IMR-90 (cell line): ENCODE data around the gene RBM45. TPM values are rescaled to one million over a fixed set of nuclear protein-coding genes. Genes with fewer than 3 reads are reported as not detected.

Experiments used
- ATAC-seq: fragments of 200-7000 bp; cut with Tn5 transposase; 2 replicates; pipeline ENCODE4 v1.9.1; 2020; ENCODE audit warnings: low read depth, mild to moderate bottlenecking, moderate library complexity
- BruUV-seq: library from RNA; stranded (reverse); fragments of 400-500 nt; replicated peaks from 2 replicates; lab custom pipeline; 2021; lab: Mats Ljungman, UMichigan
- CTCF ChIA-PET: fragments of 300-600 bp; formaldehyde crosslinking; extraction: SDS; loops from one replicate; lab custom pipeline; 2021; ENCODE audit warnings: antibody characterized with exemption; lab: Yijun Ruan, JAX
- POLR2A ChIA-PET: fragments of 300-600 bp; sonication (Branson Sonifier 250); formaldehyde crosslinking; loops from one replicate; lab custom pipeline; 2022; ENCODE audit warnings: antibody characterized with exemption; ENCODE audit not compliant: unreplicated experiment; lab: Charles Lee
- DNase-seq: peaks from one replicate; pipeline ENCODE4 v3.0.0; 2013
- H2AFZ ChIP-seq: replicated peaks from 2 replicates; pipeline ENCODE3; 2013; ENCODE audit warnings: low read length, mild to moderate bottlenecking; ENCODE audit not compliant: poor library complexity
- H2AK5ac ChIP-seq: 2 replicates; pipeline ENCODE4 v1.6.1; 2013; ENCODE audit warnings: low read depth, low read length, inconsistent platforms
- H2AK9ac ChIP-seq: replicated peaks from 2 replicates; pipeline ENCODE3; 2013; ENCODE audit warnings: mild to moderate bottlenecking, low read depth, low read length, moderate library complexity; ENCODE audit not compliant: poor library complexity
- H2BK120ac ChIP-seq: 2 replicates; pipeline ENCODE4 v1.6.1; 2013; ENCODE audit warnings: low read depth, low read length, inconsistent platforms
- H2BK15ac ChIP-seq: 3 replicates; pipeline ENCODE4 v1.6.1; 2013; ENCODE audit warnings: low read depth, low read length, inconsistent platforms
- H2BK20ac ChIP-seq: 2 replicates; pipeline ENCODE4 v1.6.1; 2013; ENCODE audit warnings: low read depth, mild to moderate bottlenecking, inconsistent platforms, low read length, moderate library complexity
- H2BK5ac ChIP-seq: 2 replicates; pipeline ENCODE4 v1.6.1; 2013; ENCODE audit warnings: mild to moderate bottlenecking, low read depth, low read length, inconsistent platforms; ENCODE audit not compliant: poor library complexity, severe bottlenecking
- H3K14ac ChIP-seq: replicated peaks from 2 replicates; pipeline ENCODE4 v1.6.1; 2013; ENCODE audit warnings: low read depth, low read length, inconsistent platforms
- H3K18ac ChIP-seq: 2 replicates; pipeline ENCODE4 v1.6.1; 2013; ENCODE audit warnings: low read depth, low read length, control low read depth
- H3K23ac ChIP-seq: 2 replicates; pipeline ENCODE4 v1.6.1; 2013; ENCODE audit warnings: low read depth, low read length, inconsistent platforms
- H3K27ac ChIP-seq: 2 replicates; pipeline ENCODE4 v1.5.1; 2013; ENCODE audit warnings: mild to moderate bottlenecking, control low read depth, low read length; ENCODE audit not compliant: insufficient read depth
- H3K27me3 ChIP-seq: 2 replicates; pipeline ENCODE4 v1.6.1; 2013; ENCODE audit warnings: low read length; ENCODE audit not compliant: control insufficient read depth, insufficient read depth
- H3K36me3 ChIP-seq: 2 replicates; pipeline ENCODE4 v1.6.1; 2013; ENCODE audit warnings: low read length, mixed read lengths; ENCODE audit not compliant: control insufficient read depth, insufficient read depth
- H3K4ac ChIP-seq: 2 replicates; pipeline ENCODE4 v1.6.1; 2013; ENCODE audit warnings: low read depth, low read length, inconsistent platforms
- H3K4me1 ChIP-seq: 2 replicates; pipeline ENCODE4 v1.6.1; 2013; ENCODE audit warnings: low read length, mixed read lengths; ENCODE audit not compliant: control insufficient read depth, insufficient read depth
- H3K4me2 ChIP-seq: 2 replicates; pipeline ENCODE4 v1.6.1; 2013; ENCODE audit warnings: low read depth, mild to moderate bottlenecking, control low read depth, low read length, moderate library complexity
- H3K4me3 ChIP-seq: 2 replicates; pipeline ENCODE4 v1.5.1; 2013; ENCODE audit warnings: low read depth, mild to moderate bottlenecking, control low read depth, low read length, moderate library complexity; ENCODE audit not compliant: insufficient read depth
- H3K56ac ChIP-seq: 2 replicates; pipeline ENCODE4 v1.6.1; 2013; ENCODE audit warnings: low read length, inconsistent platforms; ENCODE audit not compliant: insufficient read depth; ENCODE audit errors: extremely low read depth
- H3K79me1 ChIP-seq, 2 experiments: 2 replicates each; pipeline ENCODE4 v1.6.1; 2013; ENCODE audit warnings: low read length in 2 of 2, inconsistent platforms in 1 of 2, low read depth in 1 of 2
- H3K9ac ChIP-seq: 2 replicates; pipeline ENCODE4 v1.6.1; 2013; ENCODE audit warnings: low read depth, low read length, control low read depth
- H3K9me1 ChIP-seq: 2 replicates; pipeline ENCODE4 v1.6.1; 2013; ENCODE audit warnings: low read length, inconsistent platforms; ENCODE audit not compliant: insufficient read depth
- H3K9me3 ChIP-seq: 2 replicates; pipeline ENCODE4 v1.6.1; 2013; ENCODE audit warnings: low read length; ENCODE audit not compliant: control insufficient read depth, insufficient read depth
- H4K20me1 ChIP-seq: 2 replicates; pipeline ENCODE4 v1.6.1; 2013; ENCODE audit warnings: low read length, inconsistent platforms; ENCODE audit not compliant: insufficient read depth
- H4K5ac ChIP-seq: 2 replicates; pipeline ENCODE4 v1.6.1; 2013; ENCODE audit warnings: mild to moderate bottlenecking, low read depth, low read length, control low read depth
- H4K8ac ChIP-seq, 2 experiments: 2 replicates each; pipeline ENCODE4 v1.6.1; 2013; ENCODE audit warnings: low read depth in 2 of 2, low read length in 2 of 2, control low read depth in 1 of 2, inconsistent platforms in 1 of 2
- H4K91ac ChIP-seq: 2 replicates; pipeline ENCODE4 v1.6.1; 2013; ENCODE audit warnings: low read depth, low read length, inconsistent platforms; ENCODE audit not compliant: insufficient read depth
- MXI1 ChIP-seq: IDR thresholded peaks from 2 replicates; pipeline ENCODE4 v1.6.1; 2012; ENCODE audit warnings: low read depth, mild to moderate bottlenecking, low read length, moderate library complexity, borderline replicate concordance
- NFE2L2 ChIP-seq: fragments of 150-350 bp; IDR thresholded peaks from 2 replicates; pipeline ENCODE4 v1.6.1; 2016; ENCODE audit warnings: low read depth, mild to moderate bottlenecking, low read length
- WGBS, 2 experiments: methylation state at CpG; one replicate each; pipeline versions ENCODE4 v1.1.5 to v1.1.7; 2013; ENCODE audit warnings: missing lambda C conversion rate in 2 of 2; ENCODE audit not compliant: insufficient read length in 1 of 2; ENCODE audit errors: extremely low coverage in 2 of 2; 5-methylcytosine and 5-hydroxymethylcytosine counted together
- dilution Hi-C: fragments of 300-500 bp; cut with HindIII; formaldehyde crosslinking; loops from one replicate; pipeline ENCODE4 v1.14.3; 2018; ENCODE audit warnings: low sequenced_read_pairs; ENCODE audit not compliant: unreplicated experiment
- in situ Hi-C: fragments of 300-500 bp; cut with MboI; formaldehyde crosslinking; loops from 3 replicates; pipeline ENCODE4 v1.14.3; 2019; ENCODE audit warnings: low sequenced_read_pairs, inconsistent platforms, mixed read lengths
- intact Hi-C: fragments of 100-400 bp; cut with micrococcal nuclease; formaldehyde crosslinking; loops from 2 replicates; pipeline ENCODE4 v1.10.0; 2022
- polyA plus RNA-seq, 3 experiments: library from polyadenylated mRNA; depleted of rRNA; stranded (reverse); fragments of >200 nt; gene quantifications; 2 replicates each; pipeline ENCODE4 v1.2.3, GENCODE V29; 2012; ENCODE audit warnings: low replicate concordance in 1 of 3
- total RNA-seq: library from RNA; depleted of rRNA; stranded (reverse); fragments of >200 nt; gene quantifications from 2 replicates; pipeline ENCODE4 v1.2.3, GENCODE V29; 2012
- TF ChIP-seq, protein P1 (sequence below): fragments of 150-350 bp; IDR thresholded peaks from 2 replicates; pipeline ENCODE4 v1.6.1; 2016; ENCODE audit warnings: low read depth, mild to moderate bottlenecking, low read length, moderate library complexity, borderline replicate concordance

RBM45 gene
- total and polyA plus RNA-seq, 2 of the 4 experiments (the other 2 are of a cell fraction) = 10.3 to 17.9 TPM

DNA sequence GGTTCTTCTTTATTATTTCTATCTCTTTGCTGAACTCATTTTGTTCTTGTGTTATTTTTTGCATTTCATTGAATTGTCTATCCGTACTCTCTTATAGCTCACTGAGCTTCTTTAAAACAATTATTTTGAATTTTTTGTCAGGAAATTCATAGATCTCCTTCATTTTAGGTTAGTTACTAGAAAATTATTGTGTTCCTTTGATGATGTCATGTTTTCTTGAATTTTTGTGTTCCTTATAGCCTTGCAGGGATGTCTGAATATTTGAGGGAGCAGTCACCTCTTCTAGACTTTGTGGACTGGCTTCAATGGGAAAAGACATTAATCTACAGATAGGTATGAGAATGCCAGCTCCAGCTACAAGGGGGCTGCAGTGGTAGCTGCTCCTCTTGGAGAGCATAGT is 61.4 kb downstream of the RBM45 start:
- dilution Hi-C loops = no loop called here
- Histone ChIP-seq H3K36me3 (no peaks in the 10 kb centered on the region), H3K56ac (no peak overlapping the region), H4K20me1 (no peaks in the 10 kb centered on the region), H3K14ac (no peak overlapping the region), H3K4ac (no peak overlapping the region), H4K5ac (no peak overlapping the region), H2AFZ (no peak overlapping the region), H2AK9ac (no peak overlapping the region), H2BK120ac (no peak overlapping the region), H3K18ac (no peak overlapping the region), H4K91ac (no peak overlapping the region), H3K4me2 (no peak overlapping the region), H3K4me3 (no peak overlapping the region), H3K4me1 (no peaks in the 10 kb centered on the region), H3K9me1 (no peaks in the 10 kb centered on the region), H3K9me3 (no peaks in the 10 kb centered on the region), H2AK5ac (no peak overlapping the region), H3K9ac (no peak overlapping the region), H4K8ac (no peak overlapping the region), H3K23ac (no peak overlapping the region), H3K27ac (no peak overlapping the region), H3K27me3 (no peaks in the 10 kb centered on the region), H2BK20ac (no peak overlapping the region), H2BK5ac (no peak overlapping the region), H2BK15ac (no peak overlapping the region), H3K79me1 (no peaks in the 10 kb centered on the region)
- no peak for ATAC-seq
- BruUV-seq = no TSS peak
- TF ChIP-seq NFE2L2 (no peak), MXI1 (no peak)
- TF ChIP-seq, protein P1, sequence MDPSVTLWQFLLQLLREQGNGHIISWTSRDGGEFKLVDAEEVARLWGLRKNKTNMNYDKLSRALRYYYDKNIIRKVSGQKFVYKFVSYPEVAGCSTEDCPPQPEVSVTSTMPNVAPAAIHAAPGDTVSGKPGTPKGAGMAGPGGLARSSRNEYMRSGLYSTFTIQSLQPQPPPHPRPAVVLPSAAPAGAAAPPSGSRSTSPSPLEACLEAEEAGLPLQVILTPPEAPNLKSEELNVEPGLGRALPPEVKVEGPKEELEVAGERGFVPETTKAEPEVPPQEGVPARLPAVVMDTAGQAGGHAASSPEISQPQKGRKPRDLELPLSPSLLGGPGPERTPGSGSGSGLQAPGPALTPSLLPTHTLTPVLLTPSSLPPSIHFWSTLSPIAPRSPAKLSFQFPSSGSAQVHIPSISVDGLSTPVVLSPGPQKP = no peak
- intact Hi-C loops = no loop called here
- CTCF ChIA-PET = interaction anchor here (0.6 kb wide), 1 partner anchor 44 kb away, joined by 3 read pairs; no protein-coding TSS in a partner anchor
- no CpG with 5 or more reads among the region's 1 CpG for WGBS, 2 experiments
- no peak for DNase-seq
- in situ Hi-C loops = no loop called here
- POLR2A ChIA-PET = no interaction called here
